GM12891 (cell line): ENCODE measurements around the gene ACTN4.

Experiments
- DNase-seq: peaks from one replicate; pipeline ENCODE4 v3.0.0; 2011; ENCODE audit warnings: low spot score; ENCODE audit not compliant: insufficient read length
- FAIRE-seq: peaks from 2 replicates; lab custom pipeline; 2011; peaks lifted over from hg19 to GRCh38; lab: Jason Lieb, UNC
- PAX5 ChIP-seq: IDR thresholded peaks from 2 replicates; pipeline ENCODE4 v1.6.1; 2011; ENCODE audit warnings: low read length, moderate library complexity, mild to moderate bottlenecking; ENCODE audit not compliant: insufficient read depth, severe bottlenecking
- POLR2A ChIP-seq: IDR thresholded peaks from 2 replicates; pipeline ENCODE4 v1.6.1; 2011; ENCODE audit warnings: low read depth, low read length, control low read depth
- POLR2AphosphoS5 ChIP-seq: IDR thresholded peaks from 2 replicates; pipeline ENCODE4 v1.6.1; 2011; ENCODE audit warnings: low read depth, low read length, control low read depth
- POU2F2 ChIP-seq: IDR thresholded peaks from 2 replicates; pipeline ENCODE4 v1.6.1; 2011; ENCODE audit warnings: low read depth, mild to moderate bottlenecking, control low read depth, low read length, moderate library complexity
- SPI1 ChIP-seq: IDR thresholded peaks from 2 replicates; pipeline ENCODE4 v1.6.1; 2011; ENCODE audit warnings: low read depth, low read length, control low read depth
- TAF1 ChIP-seq: IDR thresholded peaks from 2 replicates; pipeline ENCODE4 v1.6.1; 2011; ENCODE audit warnings: low read depth, low read length, control low read depth

The ACTN4 gene

DNA sequence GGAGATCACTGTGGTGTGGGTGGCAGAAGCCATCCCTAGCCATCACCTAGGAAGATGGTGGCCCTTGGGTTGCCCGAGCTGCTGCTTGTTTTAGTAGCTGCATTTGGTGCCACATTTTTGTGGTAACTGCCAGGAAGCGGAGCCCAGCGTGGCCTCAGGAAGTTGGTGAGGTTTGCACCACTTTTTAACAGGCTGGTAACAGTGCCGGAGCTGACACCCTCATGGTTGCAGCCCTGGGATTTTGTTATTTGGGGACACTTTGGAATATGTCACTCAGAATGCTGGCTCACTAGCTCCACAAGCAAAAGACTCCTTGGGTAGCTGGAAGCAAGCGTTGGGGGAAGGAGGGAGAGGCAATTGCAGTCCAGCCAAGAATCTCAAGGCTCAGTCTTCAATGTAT is 22.1 kb downstream of the ACTN4 start:
- no peak for FAIRE-seq
- TF ChIP-seq TAF1: no peak
- no peak for TF ChIP-seq PAX5
- no peak for TF ChIP-seq SPI1
- no peak for TF ChIP-seq POLR2A
- no peak for TF ChIP-seq POU2F2
- TF ChIP-seq POLR2AphosphoS5: no peak
- DNase-seq: no peak

DNA sequence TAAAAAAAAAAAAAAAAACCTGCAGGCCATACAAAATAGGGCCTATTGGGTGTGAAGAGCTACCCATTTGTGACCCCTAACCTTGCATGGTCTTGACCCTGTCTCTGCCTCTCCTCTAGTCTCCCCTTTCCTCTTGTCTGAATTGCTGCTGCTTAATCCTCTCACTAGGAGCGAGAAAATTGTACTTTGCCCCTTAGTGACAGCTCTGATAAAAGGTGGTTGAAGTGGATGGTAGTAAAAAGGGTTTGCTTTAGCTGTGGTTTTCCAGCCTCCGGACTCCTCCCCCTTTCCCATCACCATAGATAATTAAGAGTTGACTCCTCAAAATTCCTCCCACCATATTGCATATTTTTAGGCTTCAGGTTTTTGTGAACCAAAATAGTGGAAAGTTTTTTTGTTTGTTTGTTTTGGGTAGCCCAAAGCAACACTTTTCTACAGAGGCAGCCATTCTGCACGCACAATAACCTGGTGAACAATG is 23.5 kb downstream of the ACTN4 start:
- DNase-seq (no peak), FAIRE-seq (no peak)
- TF ChIP-seq TAF1: no peak
- TF ChIP-seq POU2F2: no peak
- TF ChIP-seq SPI1: no peak
- no peak for TF ChIP-seq POLR2A
- no peak for TF ChIP-seq PAX5
- no peak for TF ChIP-seq POLR2AphosphoS5

DNA sequence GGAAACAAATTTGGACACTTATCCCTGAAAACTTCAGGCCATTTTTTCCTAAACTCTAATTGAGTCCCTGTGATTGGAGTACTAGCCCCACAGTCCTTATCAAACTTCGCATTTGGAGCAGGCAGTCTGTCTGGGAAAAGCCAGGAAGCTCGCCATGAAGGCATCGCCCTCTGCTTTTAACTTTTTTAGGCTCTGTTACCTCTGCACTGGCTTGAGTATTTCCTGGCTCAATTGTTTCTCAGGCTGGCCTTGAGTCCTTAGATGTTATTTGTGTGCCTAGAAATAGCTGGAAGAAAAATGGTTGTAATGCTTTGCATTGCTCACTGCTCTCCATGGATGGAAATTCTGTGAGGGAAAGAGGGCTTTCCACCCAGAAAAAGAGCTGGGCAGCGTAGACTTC is 24.2 kb downstream of the ACTN4 start:
- no peak for FAIRE-seq
- no peak for TF ChIP-seq PAX5
- no peak for TF ChIP-seq SPI1
- TF ChIP-seq POLR2A: no peak
- TF ChIP-seq TAF1: no peak
- no peak for TF ChIP-seq POU2F2
- TF ChIP-seq POLR2AphosphoS5: no peak
- DNase-seq: no peak

DNA sequence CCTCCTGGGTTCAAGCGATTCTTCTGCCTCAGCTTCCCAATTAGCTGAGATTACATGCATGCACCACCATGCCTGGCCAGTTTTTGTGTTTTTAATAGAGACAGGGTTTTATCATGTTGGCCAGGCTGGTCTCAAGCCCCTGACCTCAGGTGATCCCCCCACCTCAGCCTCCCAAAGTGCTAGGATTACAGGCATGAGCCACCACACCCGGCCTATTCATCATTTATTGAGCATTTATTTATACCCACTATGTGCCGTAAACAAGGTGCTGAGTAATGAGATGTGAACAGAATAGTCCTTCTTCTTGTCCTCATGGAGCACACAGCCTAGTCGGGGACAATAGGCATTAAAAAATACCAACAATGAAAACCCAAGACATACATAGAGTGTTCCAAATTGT is 25.6 kb downstream of the ACTN4 start:
- FAIRE-seq (no peak), DNase-seq (no peak)
- TF ChIP-seq PAX5 (no peak), TAF1 (no peak), POLR2A (no peak), POU2F2 (no peak), SPI1 (no peak), POLR2AphosphoS5 (no peak)

DNA sequence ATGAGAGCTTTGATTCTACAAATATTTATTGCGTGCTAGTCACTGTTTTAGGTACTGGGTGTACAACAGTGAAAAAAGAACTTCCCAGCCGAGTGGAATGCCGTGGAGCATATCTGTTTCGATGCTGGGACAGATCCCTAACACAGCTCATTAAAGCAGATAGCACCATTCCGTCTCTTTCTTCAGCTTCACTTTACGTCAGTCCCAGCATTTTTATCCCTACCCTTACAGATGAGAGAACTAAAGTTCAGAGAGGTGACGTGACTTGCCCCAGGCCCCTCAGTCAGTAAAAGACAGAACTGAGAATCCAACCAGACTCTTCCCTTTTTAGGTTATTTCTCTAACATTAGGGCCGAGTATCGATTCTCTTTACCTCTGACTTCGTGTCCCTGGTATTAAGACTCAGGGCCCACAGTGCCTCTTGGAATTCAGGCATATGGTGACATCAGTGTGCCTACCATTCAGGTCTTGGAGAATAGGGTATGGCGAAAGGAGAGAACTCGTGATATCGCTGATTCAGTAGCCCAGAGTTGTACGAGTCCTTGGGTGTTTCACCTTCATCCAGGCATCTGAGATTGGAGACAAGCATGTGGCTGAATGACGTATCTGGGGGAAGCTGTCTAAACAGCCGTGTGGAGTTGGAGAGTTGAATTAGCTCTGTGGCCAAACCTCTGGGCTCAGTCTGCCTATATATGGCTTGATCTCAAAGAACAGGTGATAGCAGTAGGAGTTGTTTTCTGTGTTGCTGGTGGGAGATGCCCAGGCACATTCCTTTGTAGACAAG is 27.1 kb downstream of the ACTN4 start:
- DNase-seq: no peak
- TF ChIP-seq POLR2AphosphoS5 (peak; percentile 54; the same call in 1 of the 2 replicates), TAF1 (no peak), SPI1 (peak; percentile 85)
- FAIRE-seq: peak; percentile 89

DNA sequence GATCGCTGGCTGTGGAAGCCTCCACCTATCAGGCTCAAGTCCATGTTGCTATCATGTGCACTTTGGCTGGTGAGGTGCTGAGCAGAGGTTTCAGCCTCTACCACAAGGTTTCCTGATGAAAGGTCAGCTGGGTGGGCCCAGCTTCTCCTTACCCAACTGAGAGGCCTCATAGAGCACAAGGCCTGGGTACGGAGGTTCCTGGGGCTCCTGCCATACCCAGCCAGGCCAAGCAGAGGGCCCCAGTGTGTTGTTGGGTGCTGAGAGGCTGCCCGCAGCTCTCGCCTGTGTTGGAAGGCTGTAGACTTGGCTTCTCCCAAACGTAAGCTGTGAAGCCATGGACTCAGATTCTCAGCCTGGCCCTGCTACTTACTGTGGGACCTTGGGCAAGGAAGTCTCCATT is 28.2 kb downstream of the ACTN4 start:
- TF ChIP-seq SPI1: no peak
- DNase-seq: no peak
- peak; percentile 57 for FAIRE-seq

DNA sequence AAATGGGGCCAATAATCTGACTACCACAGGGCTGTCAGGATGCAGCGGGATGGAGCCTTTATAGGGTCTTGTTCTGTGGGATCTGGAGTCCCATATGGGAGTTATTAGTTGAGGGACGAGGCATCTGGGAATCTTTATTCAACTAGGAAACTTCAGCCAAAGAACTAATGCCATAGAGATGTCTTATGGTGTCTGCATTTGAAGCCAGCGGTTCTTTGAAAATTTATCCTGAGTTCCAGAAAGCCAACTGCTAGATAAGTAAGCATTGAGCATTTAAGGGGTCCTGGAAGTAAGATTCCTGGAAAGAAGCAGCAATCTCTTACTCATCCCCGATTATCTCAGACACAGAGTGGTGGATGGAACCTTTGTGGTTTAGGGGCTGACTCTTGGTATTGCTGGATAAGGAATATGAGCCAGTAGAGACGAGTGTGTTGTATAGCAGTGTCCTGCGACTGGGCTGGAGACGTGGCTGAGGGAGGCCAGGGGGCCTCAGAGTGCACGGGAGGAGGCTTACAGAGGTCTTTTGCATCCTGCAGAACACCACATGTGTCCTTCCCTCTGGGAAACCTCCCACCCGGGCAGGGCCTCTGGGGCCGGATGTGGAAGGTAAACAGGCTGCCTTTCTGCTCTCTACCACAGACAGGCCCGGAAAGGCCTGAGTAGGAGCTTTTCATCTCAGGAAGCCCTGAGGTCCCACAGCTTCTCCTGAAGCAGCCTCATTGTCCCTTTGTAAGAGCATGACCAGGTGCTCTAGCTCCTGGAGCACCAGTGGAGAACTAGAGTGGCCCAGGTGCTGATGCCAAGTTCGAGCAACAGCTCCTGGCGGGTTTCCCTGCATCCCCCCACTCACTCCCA is 28.8 kb downstream of the ACTN4 start:
- no peak for DNase-seq
- FAIRE-seq: peak; percentile 57
- TF ChIP-seq POLR2A (no peak), POU2F2 (no peak), SPI1 (no peak), TAF1 (no peak), PAX5 (no peak), POLR2AphosphoS5 (no peak)

DNA sequence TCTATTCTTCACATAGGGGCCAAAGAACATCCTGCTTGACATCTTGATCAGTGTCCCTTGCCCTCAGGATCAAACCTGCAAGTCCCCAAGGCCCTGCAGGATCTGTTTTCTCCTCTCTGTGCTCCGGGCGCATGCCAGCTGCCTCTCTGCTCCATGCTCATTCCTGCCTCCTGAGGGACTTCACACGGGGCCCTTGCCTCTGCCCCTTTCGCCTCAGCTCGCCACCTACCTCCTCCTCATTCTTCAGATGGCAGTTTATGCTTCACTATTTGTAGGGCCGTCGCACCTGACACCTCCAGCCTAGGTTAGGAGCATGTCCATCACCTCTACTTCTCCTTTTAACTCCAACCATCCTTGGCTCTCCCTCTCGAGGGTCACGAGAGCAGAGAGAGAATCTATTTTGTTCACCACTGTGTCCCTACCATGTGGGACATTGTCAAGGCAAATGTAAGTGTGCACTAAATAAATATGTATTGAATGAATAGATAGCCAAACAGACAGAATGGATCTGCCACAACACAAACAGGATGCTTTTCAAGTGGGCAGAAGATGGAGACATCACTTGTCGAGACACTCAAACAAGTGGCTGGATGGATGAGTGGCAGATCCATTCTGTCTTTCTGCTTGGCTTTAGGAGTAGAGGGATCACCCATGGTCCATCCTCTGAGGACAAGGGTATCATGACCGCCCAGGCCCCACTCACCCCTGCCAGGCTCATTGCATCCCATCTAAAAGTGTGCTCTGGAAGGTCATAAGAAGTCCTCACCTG is 29.6 kb downstream of the ACTN4 start:
- FAIRE-seq (peak; percentile 31), DNase-seq (no peak)
- TF ChIP-seq PAX5: no peak
- TF ChIP-seq POLR2AphosphoS5: no peak
- no peak for TF ChIP-seq POLR2A
- no peak for TF ChIP-seq TAF1
- TF ChIP-seq SPI1: no peak
- TF ChIP-seq POU2F2: no peak

DNA sequence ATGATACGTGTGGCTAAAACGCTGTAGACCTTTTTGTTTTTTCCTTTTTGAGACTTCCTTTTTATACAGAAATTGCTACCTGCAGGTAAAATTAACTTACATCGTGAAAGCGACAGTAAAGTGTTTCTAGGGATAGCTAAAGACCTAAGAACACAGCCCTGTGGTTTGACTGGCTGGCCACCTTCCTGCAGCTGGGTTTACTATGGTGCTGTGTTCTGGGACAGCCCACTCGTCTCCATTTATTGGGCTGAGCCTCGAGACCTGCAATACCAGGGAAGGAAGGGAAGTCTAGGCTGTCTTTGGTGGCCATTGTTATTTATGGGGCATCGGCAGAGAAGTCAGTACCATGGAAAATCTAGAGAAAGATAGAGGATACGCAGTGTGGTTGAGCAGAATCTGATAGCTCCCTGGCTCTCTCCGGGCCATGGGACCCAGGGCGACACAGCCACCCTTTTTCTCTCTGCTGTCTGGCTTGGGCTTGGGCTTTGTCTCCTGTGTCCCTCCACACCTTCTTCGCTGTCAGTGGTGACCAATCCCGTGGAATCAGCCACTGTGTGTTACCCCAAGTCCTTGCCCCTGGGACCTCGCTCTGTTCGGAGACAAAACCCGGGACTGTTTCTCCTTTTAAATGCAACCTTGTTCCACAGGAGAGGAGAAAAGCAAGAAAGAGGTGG is 30.9 kb downstream of the ACTN4 start:
- FAIRE-seq: peak; percentile 40
- TF ChIP-seq POU2F2 (no peak), SPI1 (no peak), POLR2AphosphoS5 (no peak), POLR2A (no peak), PAX5 (no peak), TAF1 (no peak)
- DNase-seq: no peak
